Ovary (tissue), 9 donors: ENCODE results near the gene PLEKHA6. TPM values are rescaled to one million over a fixed set of nuclear protein-coding genes. Genes with fewer than 3 reads are reported as not detected.

Source experiments
- DNase-seq, 5 donors: peaks; one replicate each; pipeline ENCODE4 v3.0.0-alpha.2; 2019 to 2020
- H3K27ac ChIP-seq, 2 donors: fragments of 200-600 bp; one replicate each; pipeline versions ENCODE4 v1.5.1 to v1.8.0; 2019 to 2022
- H3K27me3 ChIP-seq: fragments of 200-600 bp; one replicate; pipeline ENCODE4 v1.8.0; 2022
- H3K36me3 ChIP-seq: fragments of 200-600 bp; sonication (generic); one replicate; pipeline ENCODE4 v1.5.1; 2019
- H3K4me1 ChIP-seq: one replicate; pipeline ENCODE4 v1.8.1; 2013; ENCODE audit warnings: mild to moderate bottlenecking, moderate library complexity; ENCODE audit not compliant: insufficient read depth
- H3K4me3 ChIP-seq: fragments of 200-600 bp; sonication (generic); one replicate; pipeline ENCODE4 v1.5.1; 2017
- H3K9me3 ChIP-seq, 2 donors: fragments of 200-600 bp in 1 of 2; sonication (generic) in 1 of 2; one replicate each; pipeline versions ENCODE4 v1.5.1 to v1.8.1; 2013 to 2019; ENCODE audit warnings: mild to moderate bottlenecking in 1 of 2, moderate library complexity in 1 of 2
- CTCF ChIP-seq, 3 donors: fragments of 450-650 bp in 2 of 3; fragments of 200-600 bp in 1 of 3; IDR thresholded peaks; one replicate each; pipeline versions ENCODE4 v1.5.1 to v1.8.0; 2016 to 2022; ENCODE audit warnings: antibody characterized with exemption in 3 of 3, mild to moderate bottlenecking in 1 of 3
- EP300 ChIP-seq: sonication (generic); formaldehyde crosslinking; IDR thresholded peaks from one replicate; pipeline ENCODE4 v1.6.1; 2017; ENCODE audit warnings: antibody characterized with exemption
- POLR2A ChIP-seq: fragments of 450-650 bp; IDR thresholded peaks from one replicate; pipeline ENCODE4 v1.6.1; 2017; ENCODE audit warnings: antibody characterized with exemption, mild to moderate bottlenecking, moderate library complexity
- WGBS, 3 donors: extraction: QIAGEN DNeasy Blood & Tissue Kit in 1 of 3; methylation state at CpG; one replicate each; pipeline versions ENCODE4 v1.1.5 to v1.1.7; 2013 to 2017; 5-methylcytosine and 5-hydroxymethylcytosine counted together
- intact Hi-C, 4 donors: fragments of 100-400 bp; cut with DNase I; formaldehyde crosslinking; loops; one replicate each; pipeline versions ENCODE4 v1.11.0 to v1.15.1; 2022 to 2023
- polyA plus RNA-seq, 2 donors: library from polyadenylated mRNA; stranded (reverse); fragments of 200-250 nt in 1 of 2; fragments of 350-450 nt in 1 of 2; fragmentation: Illumina TruSeq in 1 of 2; extraction: RNeasy Lipid Tissue Mini Kit (QIAGEN cat#74804) in 1 of 2; gene quantifications; one replicate each; pipeline ENCODE4 v1.2.3, GENCODE V29; 2013 to 2014
- total RNA-seq, 7 donors: library from RNA; depleted of rRNA in 2 of 7; stranded (reverse); fragments of >200 nt in 2 of 7; fragmentation: NEBNext Ultra II Directional in 3 of 7; extraction: Animal tissue kit (Norgen Biotek cat#: 25700) in 3 of 7; gene quantifications; one replicate each; pipeline versions ENCODE4 v1.1.0 to v1.2.4, GENCODE V29; 2016 to 2023
- donor health status: DM: no; HTN: no; CAD: no; lungs with moderate emphysema.
- donor health status: DM: no; HTN: no; CAD: no.
- donor health status: Bipolar disorder and iron deficiency.
- donor health status: DM: yes; HTN: yes; CAD: no.
- donor health status: DM: no; HTN: no; CAD: no.
- donor health status: DM: yes; HTN: yes; CAD: no.

PLEKHA6 gene
- total and polyA plus RNA-seq, 9 donors: 2.3 to 20.5 (median 6.6) TPM

GRCh38 chr1:204176049-204176448 lies 183.7 kb downstream of the PLEKHA6 start:
- no peak for TF ChIP-seq CTCF (IDR thresholded peaks at IDR 0.05)
- TF ChIP-seq EP300: no peak
- no peak for TF ChIP-seq POLR2A
- no peaks in the 10 kb centered on the region for H3K36me3 ChIP-seq
- intact Hi-C loops: no loop called here
- no peak overlapping the region for H3K27ac ChIP-seq
- no peak overlapping the region for H3K4me3 ChIP-seq
- WGBS, 3 donors: 43 to 54% (median 53%) methylated on average over 5 of the region's 5 CpGs
- DNase-seq: peak in 1 of 5 donors; percentile 3
- no peaks in the 10 kb centered on the region for H3K9me3 ChIP-seq
- H3K27me3 ChIP-seq: no peaks in the 10 kb centered on the region
- H3K4me1 ChIP-seq: no peaks in the 10 kb centered on the region

DNA sequence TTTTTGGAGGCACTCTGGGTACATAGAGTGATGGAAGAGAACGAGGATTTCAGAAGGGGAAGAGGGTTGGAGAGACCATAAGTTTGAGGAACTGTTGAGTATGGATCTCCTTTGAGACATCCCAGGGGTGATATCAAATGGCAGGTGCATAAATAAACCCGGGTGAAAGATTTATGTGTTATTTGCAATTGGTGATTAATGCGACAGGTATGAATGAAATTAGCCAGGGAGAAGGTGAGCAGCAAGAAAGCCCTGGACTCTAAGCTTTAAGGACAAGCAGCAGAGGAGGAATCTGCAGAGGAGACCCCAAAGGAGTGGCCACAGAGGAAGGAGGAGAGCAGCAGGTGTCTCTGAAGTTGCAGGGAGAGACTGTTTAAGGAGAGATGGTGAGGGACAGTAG lies 184.8 kb downstream of the PLEKHA6 start:
- no peak overlapping the region for H3K27ac ChIP-seq
- H3K4me1 ChIP-seq: no peaks in the 10 kb centered on the region
- 66 to 77% (median 67%) methylated on average over 3 of the region's 3 CpGs for WGBS, 3 donors
- no peaks in the 10 kb centered on the region for H3K27me3 ChIP-seq
- intact Hi-C loops: no loop called here
- H3K36me3 ChIP-seq: no peaks in the 10 kb centered on the region
- no peak overlapping the region for H3K4me3 ChIP-seq
- no peak for DNase-seq
- no peaks in the 10 kb centered on the region for H3K9me3 ChIP-seq
- no peak for TF ChIP-seq POLR2A
- TF ChIP-seq EP300: no peak
- no peak for TF ChIP-seq CTCF (IDR thresholded peaks at IDR 0.05)

GRCh38 chr1:204172404-204173029 lies 187.2 kb downstream of the PLEKHA6 start:
- 88 to 95% (median 93%) methylated on average over 2 of the region's 2 CpGs for WGBS, 3 donors
- TF ChIP-seq CTCF (IDR thresholded peaks at IDR 0.05) (no peak), EP300 (no peak), POLR2A (no peak)
- intact Hi-C loops: no loop called here
- Histone ChIP-seq H3K4me3 (no peak overlapping the region), H3K4me1 (no peaks in the 10 kb centered on the region), H3K27me3 (no peaks in the 10 kb centered on the region), H3K36me3 (no peaks in the 10 kb centered on the region), H3K9me3 (no peaks in the 10 kb centered on the region), H3K27ac (no peak overlapping the region)
- DNase-seq: no peak

DNA sequence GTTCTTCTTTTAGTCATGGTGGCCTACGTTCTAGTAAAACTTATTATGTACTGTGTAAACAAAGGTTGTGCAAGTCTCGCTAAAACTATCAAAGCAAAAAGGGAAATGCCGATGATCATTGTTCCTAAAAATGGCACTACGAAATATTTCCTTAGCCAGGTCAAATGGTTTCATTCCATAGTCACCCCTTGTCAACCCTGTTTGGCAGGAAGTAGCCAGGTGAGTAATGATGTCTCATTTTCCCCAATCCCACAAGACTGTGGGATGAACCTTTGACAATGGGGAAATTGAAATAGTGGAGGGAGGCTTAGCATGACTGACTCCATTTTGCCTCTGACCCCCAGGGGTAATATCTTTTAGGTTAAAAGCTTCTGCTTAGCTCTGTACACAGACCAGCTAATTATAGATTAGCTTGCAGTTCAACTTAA lies 188.0 kb downstream of the PLEKHA6 start:
- Histone ChIP-seq H3K4me1 (no peaks in the 10 kb centered on the region), H3K27me3 (no peaks in the 10 kb centered on the region), H3K9me3 (no peaks in the 10 kb centered on the region), H3K4me3 (no peak overlapping the region), H3K27ac (no peak overlapping the region), H3K36me3 (no peaks in the 10 kb centered on the region)
- intact Hi-C loops: no loop called here
- no peak for DNase-seq
- 69 to 76% (median 75%) methylated on average over 4 of the region's 4 CpGs for WGBS, 3 donors
- TF ChIP-seq CTCF (IDR thresholded peaks at IDR 0.05) (no peak), EP300 (no peak), POLR2A (no peak)
